C4-2B (cell line): ENCODE data around the gene SNX27.

Experiments used
- ZFX ChIP-seq: fragments of 450-650 bp; IDR thresholded peaks from 2 replicates; pipeline ENCODE4 v1.6.1; 2017
- TF ChIP-seq, protein P1 (sequence below): fragments of 450-650 bp; conservative IDR thresholded peaks from 2 replicates; pipeline ENCODE4 v1.5.1; 2017; ENCODE audit warnings: mild to moderate bottlenecking

- TF ChIP-seq, protein P1, sequence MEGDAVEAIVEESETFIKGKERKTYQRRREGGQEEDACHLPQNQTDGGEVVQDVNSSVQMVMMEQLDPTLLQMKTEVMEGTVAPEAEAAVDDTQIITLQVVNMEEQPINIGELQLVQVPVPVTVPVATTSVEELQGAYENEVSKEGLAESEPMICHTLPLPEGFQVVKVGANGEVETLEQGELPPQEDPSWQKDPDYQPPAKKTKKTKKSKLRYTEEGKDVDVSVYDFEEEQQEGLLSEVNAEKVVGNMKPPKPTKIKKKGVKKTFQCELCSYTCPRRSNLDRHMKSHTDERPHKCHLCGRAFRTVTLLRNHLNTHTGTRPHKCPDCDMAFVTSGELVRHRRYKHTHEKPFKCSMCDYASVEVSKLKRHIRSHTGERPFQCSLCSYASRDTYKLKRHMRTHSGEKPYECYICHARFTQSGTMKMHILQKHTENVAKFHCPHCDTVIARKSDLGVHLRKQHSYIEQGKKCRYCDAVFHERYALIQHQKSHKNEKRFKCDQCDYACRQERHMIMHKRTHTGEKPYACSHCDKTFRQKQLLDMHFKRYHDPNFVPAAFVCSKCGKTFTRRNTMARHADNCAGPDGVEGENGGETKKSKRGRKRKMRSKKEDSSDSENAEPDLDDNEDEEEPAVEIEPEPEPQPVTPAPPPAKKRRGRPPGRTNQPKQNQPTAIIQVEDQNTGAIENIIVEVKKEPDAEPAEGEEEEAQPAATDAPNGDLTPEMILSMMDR = no peak
- no peak for TF ChIP-seq ZFX
These were observed 32.2 kb upstream of the SNX27 start for GRCh38 chr1:151579436-151580225.
